Activated CD8-positive, alpha-beta memory T cell treated with anti-CD3 and anti-CD28 coated beads, Interleukin-2, amount 50 U/mL, for 24 hours (primary cell): ENCODE data around the gene SGTA.

ENCODE experiments used
- DNase-seq: peaks from one replicate; pipeline ENCODE4 v3.0.0-alpha.2; 2020; ENCODE audit errors: extremely low read depth

Gene SGTA

GRCh38 chr19:2771786-2772674 lies 11.0 kb downstream of the SGTA start:
- DNase-seq = no peak

- DNase-seq = no peak
Measured at GRCh38 chr19:2770055-2771013, 12.7 kb downstream of the SGTA start.

GRCh38 chr19:2769218-2769617 lies 13.9 kb downstream of the SGTA start:
- DNase-seq = no peak

GRCh38 chr19:2768365-2769132 lies 14.5 kb downstream of the SGTA start:
- DNase-seq = no peak

- no peak for DNase-seq
Measured at GRCh38 chr19:2767688-2768087, 15.4 kb downstream of the SGTA start.

- DNase-seq = no peak
Measured at GRCh38 chr19:2766594-2767372, 16.3 kb downstream of the SGTA start.

GRCh38 chr19:2765376-2765775 lies 17.7 kb downstream of the SGTA start:
- no peak for DNase-seq

GRCh38 chr19:2764945-2765344 lies 18.1 kb downstream of the SGTA start:
- no peak for DNase-seq

GRCh38 chr19:2763687-2764086 lies 19.4 kb downstream of the SGTA start:
- no peak for DNase-seq

GRCh38 chr19:2762783-2763496 lies 20.1 kb downstream of the SGTA start:
- DNase-seq = no peak

GRCh38 chr19:2761876-2762782 lies 20.9 kb downstream of the SGTA start:
- DNase-seq = no peak

- DNase-seq = no peak
Measured at GRCh38 chr19:2761309-2761677, 21.8 kb downstream of the SGTA start.

- DNase-seq = no peak
Measured at GRCh38 chr19:2759965-2760364, 23.1 kb downstream of the SGTA start.

- no peak for DNase-seq
Measured at GRCh38 chr19:2759362-2759761, 23.7 kb downstream of the SGTA start.

- DNase-seq = no peak
Measured at GRCh38 chr19:2758601-2759313, 24.3 kb downstream of the SGTA start.

- no peak for DNase-seq
Measured at GRCh38 chr19:2756921-2757881, 25.9 kb downstream of the SGTA start.

GRCh38 chr19:2756477-2756876 lies 26.6 kb downstream of the SGTA start:
- no peak for DNase-seq

- no peak for DNase-seq
Measured at GRCh38 chr19:2755811-2756210, 27.3 kb downstream of the SGTA start.
